GM23248 (cell line): ENCODE data around the gene CD84.

Experiments
- EZH2 ChIP-seq: fragments of 200-600 bp; sonication (generic); IDR thresholded peaks from 2 replicates; pipeline ENCODE4 v1.6.1; 2018; ENCODE audit warnings: antibody characterized with exemption, mild to moderate bottlenecking; ENCODE audit not compliant: insufficient read depth, poor library complexity, severe bottlenecking
- EZH2phosphoT487 ChIP-seq: fragments of 200-600 bp; sonication (generic); IDR thresholded peaks from 2 replicates; pipeline ENCODE4 v1.6.1; 2018; ENCODE audit warnings: antibody characterized with exemption, moderate library complexity, mild to moderate bottlenecking, low read depth; ENCODE audit not compliant: insufficient read depth

DNA sequence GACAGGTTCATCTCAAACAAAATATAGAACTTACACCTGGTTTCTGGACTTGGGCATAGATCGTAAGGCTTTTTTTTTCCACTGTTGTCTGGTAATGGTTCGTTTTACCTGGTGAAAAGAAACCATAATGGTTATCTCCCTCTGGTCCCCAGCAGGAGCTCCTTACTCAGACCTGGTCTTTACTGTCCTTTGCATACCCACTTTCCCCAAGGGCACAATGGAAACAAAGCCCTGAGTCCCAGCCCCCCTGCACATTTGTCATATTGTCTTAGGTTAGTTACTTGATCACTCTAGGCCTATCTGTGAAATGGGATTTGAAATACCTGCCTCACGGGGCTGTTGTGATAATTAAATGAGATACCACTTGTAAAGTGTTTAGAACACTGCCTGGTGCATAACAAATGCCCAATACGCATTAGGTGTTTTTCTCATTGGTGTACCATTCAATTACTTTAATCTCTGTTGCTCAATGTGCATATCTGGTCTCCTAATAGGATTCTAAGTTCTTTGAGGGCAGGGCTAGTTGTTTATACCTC lies 40.5 kb upstream of the CD84 start:
- TF ChIP-seq EZH2 (no peak), EZH2phosphoT487 (no peak)
